NCI-H524 treated with DMSO at 0.1 percent for 48 hours (cell line): ENCODE results near the gene ARHGEF19.
"Not testable (repeated sequence)": the region's sequence is repeated elsewhere in the genome, so short reads cannot be mapped to it uniquely, and the experiment has no call there.

ENCODE experiments used
- DNase-seq: peaks from one replicate; lab custom pipeline; 2025; lab: John Stamatoyannopoulos, UW

The ARHGEF19 gene

DNA sequence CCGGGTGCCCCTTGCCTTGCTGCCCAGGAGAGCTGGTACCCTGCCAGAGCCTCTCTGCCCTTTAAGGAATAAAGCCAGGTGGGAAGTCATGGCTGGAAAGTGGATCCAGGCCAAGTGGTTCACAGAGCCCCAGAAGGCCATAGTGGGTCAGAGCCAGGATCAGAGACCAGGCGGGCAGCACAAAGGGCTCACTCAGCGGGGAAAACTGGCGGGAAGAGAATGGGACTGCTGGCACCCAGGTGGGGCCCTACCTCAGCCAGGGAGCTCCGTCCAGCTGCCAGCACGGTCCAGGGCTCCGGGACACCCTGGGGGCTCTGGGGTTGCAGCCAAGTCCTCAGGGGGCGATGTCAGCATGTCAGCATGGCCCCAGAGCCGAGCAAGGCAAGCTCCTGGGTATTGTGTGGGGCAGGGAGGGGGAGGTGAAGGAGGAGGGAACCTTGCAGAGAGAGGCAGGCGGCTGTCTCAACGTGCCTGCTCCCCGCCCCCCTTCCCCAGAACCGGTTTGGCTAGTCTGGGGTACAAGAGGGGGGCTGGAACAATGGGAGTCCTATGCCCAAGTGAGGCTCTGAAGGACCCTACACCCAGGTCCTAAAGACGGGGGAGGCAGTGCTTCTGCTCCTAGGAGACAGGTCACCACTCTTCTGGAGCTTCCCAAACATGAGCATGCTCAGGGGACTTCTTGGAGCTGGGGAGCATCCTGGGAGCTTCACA is at the start of gene ARHGEF19:
ARHGEF19 (minus strand) TSS at position 402 of the 711 bp plus-strand sequence. CDS start 3,598 bp downstream, outside the sequence.
- no peak for DNase-seq

DNA sequence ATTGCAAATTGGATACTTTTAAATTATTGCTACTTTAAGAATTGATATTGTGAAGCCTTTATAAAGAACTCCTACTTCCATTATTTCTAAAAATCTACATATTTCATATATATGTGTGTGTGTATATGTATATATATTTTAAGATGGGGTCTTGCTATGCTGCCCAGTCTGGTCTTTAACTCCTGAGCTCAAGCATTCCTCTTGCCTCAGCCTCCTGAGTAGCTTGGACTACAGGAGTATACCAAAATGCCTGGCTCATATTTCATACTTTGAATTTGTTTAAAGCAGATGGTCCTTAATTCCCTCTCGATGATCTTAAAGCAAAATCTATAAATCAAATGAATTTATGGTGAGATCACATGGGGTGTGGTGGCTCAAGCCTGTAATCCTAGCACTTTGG is 49.6 kb upstream of the ARHGEF19 start:
- DNase-seq: no peak

DNA sequence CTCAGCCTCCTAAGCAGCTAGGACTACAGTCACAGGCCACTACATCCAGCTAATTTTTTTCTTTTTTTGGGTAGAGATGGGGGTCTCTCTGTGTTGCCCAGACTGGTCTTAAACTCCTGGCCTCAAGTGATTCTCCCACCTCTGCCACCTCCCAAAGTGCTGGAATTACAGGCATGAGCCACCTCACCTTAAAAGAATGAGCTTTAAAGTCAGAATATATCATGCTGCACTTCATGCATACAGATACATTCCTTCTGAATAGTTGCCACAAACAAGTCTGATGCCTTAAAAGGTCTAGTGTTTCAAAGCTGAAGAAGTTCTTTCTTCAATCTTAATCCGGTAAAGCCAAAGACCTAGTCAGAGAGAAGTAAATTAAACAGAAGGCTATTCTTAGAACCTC is 48.4 kb upstream of the ARHGEF19 start:
- DNase-seq: no peak

DNA sequence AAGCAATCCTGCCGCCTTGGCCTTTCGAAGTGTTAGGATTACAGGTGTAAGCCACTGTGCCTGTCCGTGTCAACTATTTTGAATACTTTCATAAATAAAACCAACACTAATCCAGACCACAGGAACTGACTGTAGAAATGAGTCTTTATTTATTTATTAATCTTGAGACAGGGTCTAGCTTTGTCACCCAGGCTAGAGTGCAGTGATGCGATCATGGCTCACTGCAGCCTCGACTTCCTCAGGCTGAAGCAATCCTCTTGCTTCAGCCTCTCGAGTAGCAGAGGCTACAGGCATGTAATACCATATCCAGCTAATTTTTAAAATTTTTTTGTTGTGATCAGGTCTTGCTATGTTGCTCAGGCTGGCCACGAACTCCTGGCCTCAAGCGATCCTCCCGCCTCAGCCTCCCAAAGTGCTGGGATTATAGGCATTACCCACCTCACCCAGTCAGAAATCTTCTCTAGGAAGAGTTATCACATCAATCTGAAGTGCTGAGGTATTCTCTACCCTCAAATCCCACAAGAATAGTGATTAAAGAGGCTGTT is 46.2 kb upstream of the ARHGEF19 start:
- no peak for DNase-seq

DNA sequence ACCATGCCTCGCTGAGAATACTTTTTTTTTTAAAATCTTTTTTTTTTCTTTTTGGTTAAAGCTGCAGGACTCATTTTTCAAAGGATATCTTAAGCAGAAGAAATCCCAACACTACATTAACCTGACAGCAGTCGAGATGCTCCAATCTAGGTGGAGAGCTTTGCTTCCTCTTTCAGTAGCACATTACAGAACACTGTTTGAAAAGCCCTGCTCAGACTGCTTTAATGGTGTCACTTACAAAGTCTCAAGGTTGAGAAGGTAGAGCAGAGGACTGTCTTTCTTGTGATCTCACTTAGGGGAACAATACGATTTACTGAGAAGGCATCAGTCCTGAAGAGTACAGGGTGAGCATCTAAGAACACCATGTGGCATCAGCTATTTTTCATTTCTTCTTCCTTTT is 45.5 kb upstream of the ARHGEF19 start:
- DNase-seq: no peak

DNA sequence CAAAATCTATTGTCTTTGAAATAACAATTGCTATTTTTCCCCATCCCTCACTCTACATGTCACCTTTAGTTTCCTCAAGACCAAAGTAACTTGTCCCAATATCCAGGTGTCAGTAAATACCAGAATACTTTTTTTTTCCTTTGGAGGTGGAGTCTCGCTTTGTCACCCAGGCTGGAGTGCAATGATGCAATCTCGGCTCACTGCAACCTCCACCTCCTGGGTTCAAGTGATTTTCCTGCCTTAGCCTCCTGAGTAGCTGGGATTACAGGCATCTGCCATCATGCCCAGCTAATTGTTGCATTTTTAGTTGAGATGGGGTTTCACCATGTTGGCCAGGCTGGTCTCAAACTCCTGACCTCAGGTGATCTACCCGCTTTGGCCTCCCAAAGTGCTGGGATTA is 45.1 kb upstream of the ARHGEF19 start:
- DNase-seq: not testable (repeated sequence)

DNA sequence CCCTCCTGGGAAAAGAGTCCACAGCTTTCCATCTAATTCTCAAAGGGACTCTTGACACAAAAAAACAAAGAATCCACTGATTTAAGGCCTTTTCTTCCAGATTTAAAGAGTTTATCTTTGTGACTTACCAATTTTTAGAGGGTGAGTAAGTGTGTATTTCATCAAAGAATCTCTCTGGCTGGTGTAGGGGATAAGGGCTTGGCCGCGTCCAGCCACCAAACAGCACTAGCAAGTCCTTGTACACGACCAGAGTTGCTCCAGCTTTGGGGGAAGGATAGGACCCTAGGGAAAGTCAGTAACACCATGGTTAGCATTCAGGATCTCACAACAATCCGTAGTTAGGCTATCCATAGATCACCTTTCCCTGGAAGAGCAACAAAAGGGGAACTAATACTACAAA is 44.0 kb upstream of the ARHGEF19 start:
- no peak for DNase-seq

DNA sequence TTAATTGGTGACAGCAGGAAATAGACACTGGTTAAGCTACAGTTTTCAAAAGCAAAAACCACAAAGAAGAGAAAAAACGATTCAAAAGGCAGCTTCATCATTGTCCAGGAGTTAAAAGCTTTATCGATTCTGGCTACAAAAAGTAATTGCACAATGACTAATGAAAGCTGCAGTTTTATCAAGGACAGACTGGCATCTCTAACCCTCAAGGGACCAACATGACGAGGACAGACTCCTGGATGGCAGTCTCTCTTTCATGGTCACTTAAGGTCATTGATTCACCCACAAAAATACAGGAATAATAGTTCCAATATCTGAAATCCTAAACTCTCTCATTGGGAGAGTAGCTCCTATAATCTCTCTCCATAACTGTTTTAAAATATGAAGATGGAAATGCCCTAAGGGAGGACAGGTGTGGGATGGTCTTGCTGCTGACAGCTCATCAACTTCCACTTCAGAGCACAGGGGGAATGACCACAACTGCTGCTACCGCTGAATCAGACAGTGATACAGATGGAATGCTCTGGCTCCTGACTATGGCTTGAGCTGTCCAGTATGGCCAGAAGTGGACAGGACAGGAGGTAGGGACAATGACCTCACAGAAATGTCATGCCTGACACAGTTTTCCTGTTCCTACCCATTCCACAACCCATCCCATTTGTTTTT is 41.9 kb upstream of the ARHGEF19 start:
- no peak for DNase-seq

DNA sequence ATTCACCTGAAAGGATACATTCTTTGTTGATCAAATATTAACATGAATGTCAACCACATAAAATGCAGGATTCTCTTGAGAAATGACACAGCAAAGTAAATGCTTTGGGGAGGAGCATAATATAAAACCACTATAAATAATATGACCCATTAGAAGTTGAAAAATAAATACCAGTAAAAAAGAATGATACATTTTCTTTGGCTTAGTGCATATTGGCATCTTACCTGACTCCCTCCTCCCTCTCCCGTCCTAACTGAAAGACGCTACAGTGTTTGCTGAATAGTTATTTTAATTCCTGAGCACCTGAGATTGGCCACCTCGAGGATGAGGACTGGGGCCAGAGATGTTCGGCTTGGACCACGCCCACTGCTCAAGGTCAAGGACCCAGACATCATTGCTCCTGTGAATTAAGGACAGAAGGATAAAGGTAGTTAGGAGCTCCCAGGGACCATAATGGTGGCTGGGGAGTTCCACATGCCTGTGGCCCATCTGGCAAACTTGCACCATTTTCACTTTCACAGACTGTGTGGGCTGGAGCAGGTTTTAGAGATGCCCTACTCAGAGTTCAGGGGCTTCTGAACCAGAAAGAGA is 41.0 kb upstream of the ARHGEF19 start:
- DNase-seq: no peak

DNA sequence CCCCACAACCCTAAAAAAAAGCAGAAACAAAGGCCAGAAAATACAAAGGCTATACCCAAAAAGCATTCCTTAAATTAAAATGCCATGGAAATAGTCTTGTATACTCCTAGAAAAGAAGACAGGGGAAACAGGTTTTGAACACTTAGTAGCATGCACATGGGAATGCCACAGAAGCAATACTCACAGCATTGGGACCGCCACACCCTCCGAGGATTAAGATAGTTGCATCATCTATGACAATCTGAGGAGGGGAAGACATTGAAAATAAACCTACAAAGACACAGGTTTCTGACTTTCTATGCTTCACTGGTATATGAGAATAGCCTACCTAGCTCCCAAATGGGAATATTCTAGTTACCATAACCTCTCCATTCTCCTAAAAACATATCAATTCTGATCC is 40.5 kb upstream of the ARHGEF19 start:
- DNase-seq: no peak

DNA sequence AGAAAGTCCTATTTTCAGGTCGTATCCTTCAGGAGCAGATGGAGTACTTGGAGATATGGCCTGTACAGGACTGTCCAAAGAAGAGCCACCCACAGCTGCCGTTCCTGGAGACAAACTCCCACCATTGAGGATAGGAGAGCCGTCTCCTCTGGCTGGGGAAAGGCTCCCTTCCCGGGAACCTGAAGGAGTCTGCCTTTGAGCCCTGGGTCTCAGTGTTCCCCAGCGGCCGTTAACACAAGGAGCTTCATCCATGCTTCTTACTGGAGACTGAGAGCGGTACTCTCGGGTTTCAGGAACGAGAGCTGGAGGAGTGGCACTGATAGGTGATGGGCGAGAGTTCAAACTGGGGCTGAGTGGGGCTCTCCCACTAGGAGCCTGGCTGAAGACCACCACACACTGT is 38.9 kb upstream of the ARHGEF19 start:
- no peak for DNase-seq

DNA sequence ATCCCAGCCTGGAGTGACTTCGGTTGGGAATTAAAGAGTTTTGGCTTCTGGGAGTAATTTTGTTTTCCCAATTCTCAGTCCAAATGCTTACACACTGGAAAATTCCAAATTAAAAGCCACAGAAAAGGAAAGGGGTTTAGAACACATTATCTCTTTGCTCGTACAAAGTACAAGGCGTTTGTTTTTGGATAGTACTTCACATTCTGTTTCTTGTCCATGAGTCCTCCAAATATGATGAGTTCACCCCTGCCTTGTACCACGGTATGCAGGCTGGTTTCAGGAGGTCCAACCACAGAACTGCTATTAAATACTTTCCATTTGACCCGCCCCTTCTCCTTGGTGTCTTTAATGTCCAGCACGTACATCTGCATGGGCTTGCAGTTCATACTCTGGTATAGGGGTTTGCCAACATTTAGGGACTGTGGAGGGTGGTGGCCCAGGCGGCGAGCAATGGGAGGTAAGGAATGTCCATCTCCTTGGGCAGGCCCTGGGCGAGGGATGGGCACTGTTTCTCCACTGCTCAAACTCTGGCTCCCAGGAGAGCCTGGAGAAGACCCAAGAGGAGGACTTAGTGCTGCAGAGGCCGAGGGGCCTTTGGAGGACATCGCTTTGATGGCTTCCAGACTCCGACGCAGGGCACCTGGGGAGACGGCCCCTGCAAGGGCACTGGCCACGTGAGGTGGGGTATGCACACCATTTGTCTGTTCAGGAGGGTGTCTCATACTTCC is 38.2 kb upstream of the ARHGEF19 start:
- DNase-seq: no peak

DNA sequence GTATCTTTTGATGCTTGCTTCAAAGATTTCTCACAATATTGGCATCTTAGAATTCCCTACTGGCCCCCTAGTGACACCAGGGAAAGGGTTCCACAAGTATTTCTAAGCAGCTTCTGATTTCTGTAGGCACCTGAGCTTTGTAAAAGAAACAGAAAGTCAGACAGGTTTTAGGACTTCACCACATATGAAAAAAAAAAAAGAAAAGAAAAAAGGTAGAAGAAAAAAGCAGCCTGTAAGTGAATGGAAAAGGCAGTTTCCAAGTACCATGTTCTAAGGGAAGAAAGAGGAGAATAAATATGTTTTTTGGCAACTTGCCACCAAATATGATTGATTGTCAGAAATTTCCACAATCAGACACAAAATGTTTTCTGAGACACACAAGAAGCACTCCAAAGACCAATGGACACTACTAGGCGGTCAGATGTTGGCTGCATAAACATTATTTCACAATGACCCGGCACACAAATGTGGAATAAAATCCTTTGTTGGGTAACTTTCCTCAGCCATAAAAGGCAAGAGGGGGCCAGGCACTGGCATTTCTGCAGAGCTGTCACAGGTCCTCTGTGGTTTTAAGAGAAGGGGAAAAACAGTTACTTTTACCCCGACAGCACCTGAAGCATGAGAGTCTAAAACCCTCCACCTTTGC is 37.3 kb upstream of the ARHGEF19 start:
- no peak for DNase-seq

DNA sequence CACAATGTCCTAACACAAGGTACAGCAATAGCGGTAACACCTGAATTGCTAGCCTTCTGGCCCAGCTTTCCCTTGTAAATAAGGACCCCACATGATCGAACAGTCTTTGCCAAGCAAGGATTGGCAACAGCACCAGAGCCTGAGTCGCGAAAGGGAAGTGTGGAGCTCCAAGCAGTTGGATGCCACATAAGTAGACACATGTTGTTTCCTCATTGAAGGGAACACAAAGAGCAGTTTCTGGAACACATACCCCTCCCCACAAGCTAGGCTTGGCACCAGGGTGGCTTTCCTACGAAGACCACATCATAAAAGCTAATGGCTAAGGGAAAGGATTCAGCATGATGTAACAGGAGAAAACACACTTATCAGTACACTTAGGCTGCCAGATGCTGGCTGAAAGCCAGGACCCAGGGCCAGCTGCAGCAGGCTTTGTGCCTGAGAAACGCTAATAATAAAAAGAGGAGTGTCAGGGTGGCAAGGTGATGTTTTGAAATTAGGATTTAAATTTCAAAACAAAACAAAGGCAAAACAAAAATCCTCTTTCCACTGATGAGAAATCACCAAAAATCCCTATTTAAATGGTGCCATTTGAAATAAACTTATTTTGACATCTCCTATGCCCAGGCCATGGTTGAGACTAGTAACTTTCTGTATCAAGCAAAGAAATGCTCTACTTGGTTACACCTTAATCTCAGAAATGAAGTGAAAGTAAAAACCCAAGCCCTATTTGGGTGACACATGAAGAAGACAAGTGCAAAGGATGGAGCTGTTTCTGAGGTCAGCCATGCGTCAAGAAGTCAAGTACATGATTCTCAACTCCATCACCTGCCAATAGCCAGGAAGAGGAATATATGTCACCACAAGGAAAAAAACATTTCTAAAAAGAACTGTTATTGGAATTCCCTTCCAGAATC is 36.4 kb upstream of the ARHGEF19 start:
- peak; percentile 53 for DNase-seq

DNA sequence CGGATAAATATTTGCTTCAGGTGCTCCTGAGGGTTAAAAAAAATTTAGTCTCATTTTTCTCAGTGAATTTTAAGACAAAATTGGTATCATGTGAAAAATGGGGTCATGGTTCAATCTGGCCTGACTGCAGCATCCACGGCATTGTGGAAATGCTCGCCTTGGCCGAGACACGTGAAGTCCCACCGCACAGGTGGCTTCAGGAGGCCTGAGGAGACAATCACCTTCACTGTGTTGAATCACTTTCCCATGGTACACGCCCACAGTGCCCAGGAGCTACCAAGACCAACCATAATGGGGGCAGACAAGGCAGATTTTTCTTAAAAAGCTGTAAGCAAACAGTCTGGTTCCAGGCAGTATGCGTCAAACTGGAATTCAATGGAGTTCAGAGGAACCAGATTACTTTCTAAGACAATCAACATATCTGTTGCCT is 35.6 kb upstream of the ARHGEF19 start:
- no peak for DNase-seq

DNA sequence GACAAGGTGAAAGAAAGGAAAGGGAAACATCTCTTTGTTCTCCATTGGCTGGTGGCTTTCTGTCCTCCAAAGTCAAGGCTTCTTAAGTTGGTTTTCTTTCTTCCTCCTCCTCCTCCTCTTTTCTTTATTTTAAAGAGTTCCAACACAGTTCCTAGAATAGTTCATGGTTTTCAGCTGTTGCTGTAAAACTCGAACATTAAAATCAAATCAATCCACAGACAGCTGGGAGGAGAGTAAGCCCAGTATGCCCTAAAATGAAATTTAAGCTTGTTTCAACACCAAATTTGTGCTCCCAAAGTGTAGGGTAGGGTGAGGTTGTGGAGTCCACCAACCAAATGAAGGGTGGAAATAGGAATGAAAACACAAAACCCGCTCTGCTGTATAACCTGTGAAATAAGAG is 35.0 kb upstream of the ARHGEF19 start:
- DNase-seq: no peak

DNA sequence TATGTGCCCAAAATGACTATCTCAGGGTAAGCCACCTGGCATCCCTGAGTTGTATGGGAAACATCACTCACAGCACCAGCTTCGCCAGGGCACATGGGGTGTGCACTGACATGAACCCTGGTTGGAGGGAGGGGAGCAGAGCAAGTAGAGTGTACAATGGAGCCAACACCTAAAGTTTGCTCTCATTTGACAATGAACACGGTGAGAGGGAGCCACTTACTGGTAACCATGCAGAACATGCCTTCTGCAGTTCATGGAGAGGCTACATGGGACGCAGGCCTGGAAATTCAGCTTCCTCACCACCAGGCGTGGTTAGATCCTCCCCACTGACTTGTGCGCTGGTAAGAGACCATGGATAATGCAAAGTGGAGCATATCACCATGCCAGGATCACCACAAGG is 34.5 kb upstream of the ARHGEF19 start:
- no peak for DNase-seq

DNA sequence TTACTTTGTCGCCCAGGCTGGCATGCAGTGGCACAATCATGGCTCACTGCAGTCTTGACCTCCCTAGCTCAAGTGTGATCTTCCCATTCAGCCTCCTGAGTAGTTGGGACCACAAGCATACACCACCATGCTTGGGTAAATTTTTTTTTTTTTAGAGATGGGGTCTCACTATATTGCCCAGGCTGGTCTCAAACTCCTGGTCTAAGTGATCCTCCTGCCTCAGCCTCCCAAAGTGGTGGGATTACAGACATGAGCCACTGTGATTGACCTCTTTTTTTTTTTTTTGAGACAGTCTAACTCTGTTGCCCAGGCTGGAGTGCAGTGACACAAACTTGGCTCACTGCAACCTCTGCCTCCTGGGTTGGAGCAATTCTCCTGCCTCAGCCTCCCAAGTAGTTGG is 33.8 kb upstream of the ARHGEF19 start:
- not testable (repeated sequence) for DNase-seq

DNA sequence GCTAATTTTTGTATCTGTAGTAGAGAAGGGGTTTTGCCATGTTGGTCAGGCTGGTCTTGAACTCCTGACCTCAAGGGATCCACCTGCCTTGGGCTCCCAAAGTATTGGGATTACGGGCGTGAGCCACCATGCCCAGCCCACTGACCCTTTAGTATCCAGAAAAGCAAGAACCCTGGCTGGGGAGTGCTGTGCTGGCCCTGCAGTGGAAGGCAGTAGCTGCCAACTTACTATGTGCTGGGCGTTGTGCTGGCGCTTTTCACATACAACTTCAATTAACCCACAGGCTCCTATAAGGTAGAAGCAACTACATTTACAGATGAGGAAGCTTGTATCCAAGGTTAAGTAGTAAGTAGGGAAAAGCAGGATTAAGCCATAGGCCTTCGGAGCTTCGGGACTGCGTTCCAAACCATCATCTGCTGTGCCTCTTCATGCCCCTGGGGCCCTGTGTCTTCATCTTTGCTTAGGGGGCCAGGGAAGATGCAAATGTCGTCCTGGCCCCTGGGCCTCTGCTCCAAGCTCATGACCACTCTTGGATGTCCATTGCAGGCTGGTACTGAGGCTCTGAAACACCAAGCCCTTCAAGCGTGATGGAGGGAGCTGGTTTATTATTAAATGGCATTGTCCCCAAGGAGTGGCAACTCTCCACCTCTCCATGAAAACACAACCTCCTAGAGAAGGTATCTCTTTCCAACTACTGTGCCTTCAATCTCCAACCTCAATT is 33.2 kb upstream of the ARHGEF19 start:
- no peak for DNase-seq

DNA sequence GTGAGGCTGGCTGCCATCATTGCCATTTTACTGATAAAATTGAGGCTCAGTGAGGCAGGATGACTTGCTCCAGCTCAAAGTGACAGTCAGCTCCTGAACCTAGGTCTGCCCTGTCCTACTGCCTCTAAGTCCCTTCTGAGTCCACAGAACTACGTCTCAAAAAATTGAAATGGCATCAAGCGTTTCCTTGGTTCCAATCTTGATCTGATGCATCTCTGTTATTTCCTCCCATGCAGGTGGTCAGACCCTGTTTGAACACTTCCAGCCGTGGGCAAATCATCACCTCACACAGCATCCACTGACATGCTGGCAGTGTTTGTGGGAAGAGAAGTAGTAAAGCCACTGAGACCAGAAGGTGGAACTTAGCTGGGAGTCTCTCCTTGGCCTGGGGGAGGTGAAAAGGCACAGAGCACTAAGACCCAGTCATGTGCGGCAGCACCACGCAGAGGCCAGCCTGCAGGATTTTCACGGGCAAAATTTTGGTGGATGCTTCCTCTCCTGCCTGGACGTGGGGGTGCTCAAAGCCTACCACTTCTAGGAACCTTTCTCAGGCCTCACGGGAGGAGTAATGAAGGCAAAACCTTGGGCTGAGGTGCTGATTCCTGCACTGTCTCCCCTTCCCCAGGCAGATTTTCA is 32.3 kb upstream of the ARHGEF19 start:
- DNase-seq: no peak
